Measurements from ENCODE around the gene IFNK.

DNA sequence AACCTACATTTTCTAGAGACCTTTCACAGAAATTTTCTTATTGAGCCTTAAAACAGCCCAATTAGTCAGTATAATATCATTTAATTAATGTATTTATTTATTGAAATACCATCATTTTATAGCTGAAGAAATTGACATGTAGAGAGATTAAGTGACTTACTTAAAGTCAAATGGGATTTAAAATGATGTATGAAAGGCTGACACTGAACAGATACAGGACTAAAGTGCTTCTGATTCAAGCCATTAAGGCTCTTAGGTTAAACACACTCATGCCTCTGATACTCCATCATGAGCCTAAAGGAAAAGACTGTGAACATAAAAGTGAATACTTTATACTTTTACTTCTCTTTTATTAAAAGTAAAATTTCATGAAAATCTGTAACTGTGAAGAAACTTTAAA is 36.4 kb downstream of the IFNK start:
- TF ChIP-seq, protein P1, sequence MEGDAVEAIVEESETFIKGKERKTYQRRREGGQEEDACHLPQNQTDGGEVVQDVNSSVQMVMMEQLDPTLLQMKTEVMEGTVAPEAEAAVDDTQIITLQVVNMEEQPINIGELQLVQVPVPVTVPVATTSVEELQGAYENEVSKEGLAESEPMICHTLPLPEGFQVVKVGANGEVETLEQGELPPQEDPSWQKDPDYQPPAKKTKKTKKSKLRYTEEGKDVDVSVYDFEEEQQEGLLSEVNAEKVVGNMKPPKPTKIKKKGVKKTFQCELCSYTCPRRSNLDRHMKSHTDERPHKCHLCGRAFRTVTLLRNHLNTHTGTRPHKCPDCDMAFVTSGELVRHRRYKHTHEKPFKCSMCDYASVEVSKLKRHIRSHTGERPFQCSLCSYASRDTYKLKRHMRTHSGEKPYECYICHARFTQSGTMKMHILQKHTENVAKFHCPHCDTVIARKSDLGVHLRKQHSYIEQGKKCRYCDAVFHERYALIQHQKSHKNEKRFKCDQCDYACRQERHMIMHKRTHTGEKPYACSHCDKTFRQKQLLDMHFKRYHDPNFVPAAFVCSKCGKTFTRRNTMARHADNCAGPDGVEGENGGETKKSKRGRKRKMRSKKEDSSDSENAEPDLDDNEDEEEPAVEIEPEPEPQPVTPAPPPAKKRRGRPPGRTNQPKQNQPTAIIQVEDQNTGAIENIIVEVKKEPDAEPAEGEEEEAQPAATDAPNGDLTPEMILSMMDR (IDR thresholded peaks at IDR 0.05 in 8 of 11, conservative IDR thresholded peaks at IDR 0.05 in 3 of 11) = no peak
- TF ChIP-seq POLR2AphosphoS5 (IDR thresholded peaks at IDR 0.05) = no peak
- TF ChIP-seq POLR2A (IDR thresholded peaks at IDR 0.05) = no peak

Data from spleen (tissue), 7 donors.